Astrocyte (in vitro differentiated cells and primary cell): ENCODE results near the gene SBNO2. TPM values are rescaled to one million over a fixed set of nuclear protein-coding genes. Genes with fewer than 3 reads are reported as not detected.

Source experiments
- DNase-seq: peaks from one replicate; pipeline ENCODE4 v3.0.0-alpha.2; 2010; ENCODE audit warnings: low read depth
- FAIRE-seq: peaks from 2 replicates; lab custom pipeline; 2011; peaks lifted over from hg19 to GRCh38; lab: Jason Lieb, UNC
- H2AFZ ChIP-seq: 2 replicates; pipeline ENCODE4 v1.6.0; 2012; ENCODE audit warnings: low read depth, low read length, inconsistent platforms
- H3K27ac ChIP-seq: 2 replicates; pipeline ENCODE4 v1.5.1; 2011; ENCODE audit warnings: low read depth, low read length, inconsistent platforms
- H3K27me3 ChIP-seq: 2 replicates; pipeline ENCODE4 v1.6.0; 2011; ENCODE audit warnings: low read length, inconsistent platforms; ENCODE audit not compliant: insufficient read depth
- H3K36me3 ChIP-seq: 2 replicates; pipeline ENCODE4 v1.5.1; 2011; ENCODE audit warnings: low read length, inconsistent platforms; ENCODE audit not compliant: insufficient read depth
- H3K4me1 ChIP-seq: 2 replicates; pipeline ENCODE4 v1.5.1; 2011; ENCODE audit warnings: low read length, inconsistent platforms; ENCODE audit not compliant: insufficient read depth
- H3K4me2 ChIP-seq: 2 replicates; pipeline ENCODE4 v1.6.0; 2012; ENCODE audit warnings: low read length, inconsistent platforms
- H3K4me3 ChIP-seq: 2 replicates; pipeline ENCODE4 v1.5.1; 2011; ENCODE audit warnings: low read depth, mild to moderate bottlenecking, low read length, inconsistent platforms; ENCODE audit not compliant: insufficient read depth
- H3K79me2 ChIP-seq: 2 replicates; pipeline ENCODE4 v1.6.0; 2012; ENCODE audit warnings: mild to moderate bottlenecking, low read length, inconsistent platforms; ENCODE audit not compliant: insufficient read depth
- H3K9ac ChIP-seq: 2 replicates; pipeline ENCODE4 v1.6.0; 2012; ENCODE audit warnings: mild to moderate bottlenecking, low read length, inconsistent platforms
- H3K9me3 ChIP-seq: 2 replicates; pipeline ENCODE4 v1.5.1; 2012; ENCODE audit warnings: low read depth, mild to moderate bottlenecking, low read length, inconsistent platforms; ENCODE audit not compliant: insufficient read depth
- H4K20me1 ChIP-seq: 2 replicates; pipeline ENCODE4 v1.6.0; 2012; ENCODE audit warnings: low read length, inconsistent platforms; ENCODE audit not compliant: insufficient read depth
- H3K27ac Mint-ChIP-seq: one replicate; pipeline ENCODE4 v1.8.0; 2021; ENCODE audit warnings: mild to moderate bottlenecking, mixed read lengths; ENCODE audit not compliant: unreplicated experiment
- H3K27me3 Mint-ChIP-seq: one replicate; pipeline ENCODE4 v1.8.0; 2021; ENCODE audit warnings: low read depth, mixed read lengths; ENCODE audit not compliant: unreplicated experiment
- H3K36me3 Mint-ChIP-seq: one replicate; pipeline ENCODE4 v1.8.0; 2021; ENCODE audit warnings: low read depth, mixed read lengths; ENCODE audit not compliant: unreplicated experiment
- H3K4me1 Mint-ChIP-seq: one replicate; pipeline ENCODE4 v1.8.0; 2021; ENCODE audit warnings: low read depth, mixed read lengths; ENCODE audit not compliant: unreplicated experiment
- H3K4me3 Mint-ChIP-seq: one replicate; pipeline ENCODE4 v1.8.0; 2021; ENCODE audit warnings: mild to moderate bottlenecking, moderate library complexity, mixed read lengths; ENCODE audit not compliant: unreplicated experiment
- H3K9me3 Mint-ChIP-seq: one replicate; pipeline ENCODE4 v1.8.0; 2021; ENCODE audit warnings: mild to moderate bottlenecking, mixed read lengths; ENCODE audit not compliant: unreplicated experiment
- EZH2 ChIP-seq: IDR thresholded peaks from 2 replicates; pipeline ENCODE4 v1.6.1; 2012; ENCODE audit warnings: mild to moderate bottlenecking, low read length, inconsistent platforms; ENCODE audit not compliant: insufficient read depth
- total RNA-seq: library from RNA; stranded (reverse); gene quantifications from 2 replicates; pipeline ENCODE4 v1.2.1, GENCODE V29; 2021
- TF ChIP-seq, protein P1 (sequence below): IDR thresholded peaks from 2 replicates; pipeline ENCODE4 v1.5.1; 2011; ENCODE audit warnings: low read depth, mild to moderate bottlenecking, inconsistent platforms, low read length, moderate library complexity; ENCODE audit not compliant: insufficient read depth

Gene SBNO2
- total RNA-seq, 1 donor from 2014 or later: 39.3 TPM

DNA sequence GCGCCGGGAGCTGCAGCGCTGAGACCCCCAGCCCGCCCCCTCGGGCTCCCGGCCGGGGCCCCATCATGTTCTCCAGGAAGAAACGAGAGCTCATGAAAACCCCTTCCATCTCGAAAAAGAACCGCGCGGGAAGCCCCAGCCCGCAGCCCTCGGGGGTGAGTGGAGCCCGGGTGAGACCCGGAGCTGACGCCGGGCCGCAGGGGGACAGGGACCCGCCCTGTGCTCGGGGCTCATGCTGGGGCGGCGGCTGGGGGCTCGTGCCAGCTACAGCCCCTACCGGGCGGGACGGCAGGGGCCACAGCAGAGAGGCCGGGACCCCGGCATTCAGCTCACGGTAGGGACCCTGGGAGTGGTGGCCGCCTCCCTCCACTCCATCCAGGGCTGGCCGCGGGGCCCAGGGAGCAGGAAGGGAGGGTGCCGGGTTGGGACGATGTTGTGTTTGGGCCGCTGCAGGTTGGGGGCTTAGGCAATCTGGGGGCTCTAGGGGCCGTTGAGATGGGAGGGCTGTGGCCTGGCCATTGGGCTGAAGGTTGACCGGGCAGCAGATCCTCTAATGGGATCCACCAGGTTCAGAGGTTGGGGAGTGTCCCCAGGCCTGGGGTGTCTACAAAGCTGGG lies 106.6 kb downstream of the SBNO2 start:
- H2AFZ ChIP-seq: no peak overlapping the region
- peak overlapping the region; percentile 23 for H3K4me3 ChIP-seq
- H4K20me1 ChIP-seq: peaks cover 9% of the 10 kb centered on the region

DNA sequence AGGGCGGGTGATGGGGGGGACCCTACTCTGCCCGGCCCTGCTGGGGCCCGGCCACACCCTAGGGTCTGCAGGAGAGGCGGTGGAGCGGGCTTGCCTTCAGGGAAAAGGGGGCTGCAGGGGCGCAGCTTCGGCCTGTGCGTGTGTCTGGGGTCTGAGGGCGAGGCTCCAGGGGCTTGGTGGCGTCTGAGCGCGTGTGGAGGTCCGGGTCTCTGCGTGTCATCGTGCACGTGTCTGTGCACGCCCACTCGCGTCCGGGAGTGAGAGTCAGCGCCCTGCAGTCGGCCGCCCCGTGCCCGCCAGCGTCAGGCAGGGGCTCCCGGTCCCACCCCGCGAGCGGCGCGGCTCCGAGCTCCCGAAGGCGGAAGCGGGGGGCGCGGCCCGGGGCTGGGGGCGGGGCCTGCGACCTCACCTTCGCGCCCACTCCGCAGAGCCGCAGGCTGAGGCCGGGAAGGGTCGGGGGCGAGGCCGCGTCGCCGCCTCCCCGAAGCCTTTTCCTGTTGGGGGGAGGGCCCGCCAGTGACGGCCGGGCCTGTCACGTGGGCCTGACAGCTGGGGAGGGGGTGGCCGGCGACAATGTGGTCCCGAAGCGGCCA lies 107.2 kb downstream of the SBNO2 start, which contains the start of gene ARHGAP45:
Gene ARHGAP45, plus strand, starts transcription at position 420 of the 593 bp plus-strand sequence. CDS start 239 bp downstream, outside the sequence.
- Histone ChIP-seq H3K4me2 (peak within 1 kb of the TSS; percentile 54), H3K79me2 (no peaks in the 10 kb centered on the region), H3K4me1 (peaks cover 3% of the 10 kb centered on the region), H4K20me1 (peaks cover 9% of the 10 kb centered on the region), H3K36me3 (no peaks in the 10 kb centered on the region), H3K27ac (no peak within 1 kb of the TSS), H3K9ac (no peak within 1 kb of the TSS), H2AFZ (no peak within 1 kb of the TSS), H3K27me3 (peaks cover 30% of the 10 kb centered on the region), H3K9me3 (no peaks in the 10 kb centered on the region), H3K4me3 (peak within 1 kb of the TSS; percentile 23)
- Mint-ChIP-seq H3K9me3 (no peaks in the 10 kb centered on the region), H3K4me1 (peaks cover 3% of the 10 kb centered on the region), H3K27ac (no peak within 1 kb of the TSS), H3K4me3 (no peak within 1 kb of the TSS), H3K36me3 (peaks cover under 1% of the 10 kb centered on the region), H3K27me3 (peaks cover 25% of the 10 kb centered on the region)
- FAIRE-seq (no peak), DNase-seq (no peak)
- TF ChIP-seq, protein P1, sequence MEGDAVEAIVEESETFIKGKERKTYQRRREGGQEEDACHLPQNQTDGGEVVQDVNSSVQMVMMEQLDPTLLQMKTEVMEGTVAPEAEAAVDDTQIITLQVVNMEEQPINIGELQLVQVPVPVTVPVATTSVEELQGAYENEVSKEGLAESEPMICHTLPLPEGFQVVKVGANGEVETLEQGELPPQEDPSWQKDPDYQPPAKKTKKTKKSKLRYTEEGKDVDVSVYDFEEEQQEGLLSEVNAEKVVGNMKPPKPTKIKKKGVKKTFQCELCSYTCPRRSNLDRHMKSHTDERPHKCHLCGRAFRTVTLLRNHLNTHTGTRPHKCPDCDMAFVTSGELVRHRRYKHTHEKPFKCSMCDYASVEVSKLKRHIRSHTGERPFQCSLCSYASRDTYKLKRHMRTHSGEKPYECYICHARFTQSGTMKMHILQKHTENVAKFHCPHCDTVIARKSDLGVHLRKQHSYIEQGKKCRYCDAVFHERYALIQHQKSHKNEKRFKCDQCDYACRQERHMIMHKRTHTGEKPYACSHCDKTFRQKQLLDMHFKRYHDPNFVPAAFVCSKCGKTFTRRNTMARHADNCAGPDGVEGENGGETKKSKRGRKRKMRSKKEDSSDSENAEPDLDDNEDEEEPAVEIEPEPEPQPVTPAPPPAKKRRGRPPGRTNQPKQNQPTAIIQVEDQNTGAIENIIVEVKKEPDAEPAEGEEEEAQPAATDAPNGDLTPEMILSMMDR: no peak
- no peak for TF ChIP-seq EZH2

More for the DNA sequence above, 106.6 kb downstream of the SBNO2 start:
- Histone ChIP-seq H3K9me3 (no peaks in the 10 kb centered on the region), H3K4me2 (peak overlapping the region; percentile 54), H3K4me1 (peaks cover 3% of the 10 kb centered on the region), H3K9ac (no peak overlapping the region), H3K36me3 (no peaks in the 10 kb centered on the region), H3K27ac (no peak overlapping the region), H3K79me2 (no peaks in the 10 kb centered on the region), H3K27me3 (peaks cover 33% of the 10 kb centered on the region)
- no peak overlapping the region for H3K4me3 Mint-ChIP-seq
- TF ChIP-seq EZH2: peak; percentile 86
- TF ChIP-seq, protein P1: no peak
- H3K36me3 Mint-ChIP-seq: peaks cover 2% of the 10 kb centered on the region
- FAIRE-seq: no peak
- DNase-seq: no peak
- H3K27ac Mint-ChIP-seq: no peak overlapping the region
- no peaks in the 10 kb centered on the region for H3K9me3 Mint-ChIP-seq
- peaks cover 3% of the 10 kb centered on the region for H3K4me1 Mint-ChIP-seq
- H3K27me3 Mint-ChIP-seq: peaks cover 28% of the 10 kb centered on the region
